Activated CD4-positive, alpha-beta T cell treated with anti-CD3 and anti-CD28 coated beads for 36 hours (primary cell): ENCODE measurements around the gene SLC5A9. TPM values are rescaled to one million over a fixed set of nuclear protein-coding genes. Genes with fewer than 3 reads are reported as not detected.

Experiments
- ATAC-seq: fragments of 200-7000 bp; cut with Tn5 transposase; one replicate; pipeline ENCODE4 v1.10.0; 2021; ENCODE audit warnings: mild to moderate bottlenecking, moderate library complexity
- CTCF ChIA-PET: fragments of 350-600 bp; sonication (Branson Sonifier 250); formaldehyde crosslinking; loops from one replicate; lab custom pipeline; 2021; ENCODE audit warnings: antibody characterized with exemption; lab: Charles Lee
- POLR2A ChIA-PET: fragments of 350-600 bp; sonication (Branson Sonifier 250); formaldehyde crosslinking; loops from one replicate; lab custom pipeline; 2021; ENCODE audit warnings: antibody characterized with exemption, inconsistent platforms; lab: Charles Lee
- DNase-seq: peaks from one replicate; pipeline ENCODE4 v3.0.0-alpha.2; 2020
- H3K27ac Mint-ChIP-seq: one replicate; pipeline ENCODE4 v1.8.0; 2021; ENCODE audit warnings: mixed read lengths
- H3K27me3 Mint-ChIP-seq: one replicate; pipeline ENCODE4 v1.8.0; 2021; ENCODE audit warnings: mixed read lengths
- H3K36me3 Mint-ChIP-seq: one replicate; pipeline ENCODE4 v1.8.0; 2021; ENCODE audit warnings: low read depth, mixed read lengths
- H3K4me1 Mint-ChIP-seq: one replicate; pipeline ENCODE4 v1.8.0; 2021; ENCODE audit warnings: mixed read lengths
- H3K4me3 Mint-ChIP-seq: one replicate; pipeline ENCODE4 v1.8.0; 2021; ENCODE audit warnings: mild to moderate bottlenecking, moderate library complexity, mixed read lengths
- H3K9me3 Mint-ChIP-seq: one replicate; pipeline ENCODE4 v1.8.0; 2021; ENCODE audit warnings: low read depth, mixed read lengths
- intact Hi-C, 2 experiments: fragments of 100-400 bp; cut with DNase I in 1 of 2; cut with micrococcal nuclease in 1 of 2; formaldehyde crosslinking; loops; one replicate each; pipeline versions ENCODE4 v1.14.2 to v1.15.1; 2022 to 2024; cut with DNase I, micrococcal nuclease
- total RNA-seq, 2 experiments: library from RNA; stranded (reverse); gene quantifications; one replicate each; pipeline ENCODE4 v1.2.3, GENCODE V29; 2021

The SLC5A9 gene
- total RNA-seq, 2 experiments from 2014 or later, result not detected

DNA sequence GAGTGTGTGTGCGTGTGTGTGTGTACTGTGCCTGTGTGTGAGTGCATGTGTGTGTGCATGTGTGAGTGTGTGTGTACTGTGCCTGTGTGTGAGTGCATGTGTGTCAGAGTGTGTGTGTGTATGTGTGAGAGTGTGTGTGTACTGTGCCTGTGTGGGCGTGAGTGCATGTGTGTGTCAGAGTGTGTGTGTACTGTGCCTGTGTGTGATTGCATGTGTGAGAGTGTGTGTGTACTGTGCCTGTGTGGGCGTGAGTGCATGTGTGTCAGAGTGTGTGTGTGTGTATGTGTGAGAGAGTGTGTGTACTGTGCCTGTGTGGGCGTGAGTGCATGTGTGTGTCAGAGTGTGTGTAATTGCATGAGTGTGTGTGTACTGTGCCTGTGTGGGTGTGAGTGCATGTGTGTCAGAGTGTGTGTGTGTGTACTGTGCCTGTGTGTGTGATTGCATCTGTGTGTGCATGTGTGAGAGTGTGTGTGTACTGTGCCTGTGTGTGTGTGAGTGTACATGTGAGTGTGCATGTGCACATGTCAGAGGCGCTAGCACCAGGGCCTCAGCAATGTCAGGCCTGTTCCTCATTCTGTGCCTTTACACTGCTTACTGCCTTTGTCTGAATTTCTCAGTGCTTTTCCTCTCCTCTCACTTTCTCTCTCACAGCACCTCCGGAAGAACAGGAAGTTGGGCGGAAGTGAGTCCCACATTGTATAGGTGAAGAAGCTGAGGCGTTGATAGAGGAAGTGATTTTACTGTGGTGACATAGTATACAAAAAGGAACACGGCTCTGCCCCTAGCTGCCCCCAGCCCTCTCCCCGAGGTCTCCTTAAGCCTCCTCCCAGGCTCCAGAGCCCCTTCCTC is 4.9 kb downstream of the SLC5A9 start:
- intact Hi-C loops, result no loop called here
- H3K9me3 Mint-ChIP-seq, result no peaks in the 10 kb centered on the region
- peaks cover 3% of the 10 kb centered on the region for H3K4me1 Mint-ChIP-seq
- peak; percentile 40 for DNase-seq
- H3K4me3 Mint-ChIP-seq, result no peak overlapping the region
- no peaks in the 10 kb centered on the region for H3K36me3 Mint-ChIP-seq
- ATAC-seq, result peak; percentile 76
- no peaks in the 10 kb centered on the region for H3K27me3 Mint-ChIP-seq
- CTCF ChIA-PET, result interaction anchor here (1.2 to 1.4 kb wide), 2 partner anchors 8 to 10 kb away, joined by 3 read pairs; no protein-coding TSS in a partner anchor
- POLR2A ChIA-PET, result no interaction called here
- H3K27ac Mint-ChIP-seq, result no peak overlapping the region

- intact Hi-C loops, result no loop called here
Observed at GRCh38 chr1:48228156-48228555, 5.6 kb downstream of the SLC5A9 start.

DNA sequence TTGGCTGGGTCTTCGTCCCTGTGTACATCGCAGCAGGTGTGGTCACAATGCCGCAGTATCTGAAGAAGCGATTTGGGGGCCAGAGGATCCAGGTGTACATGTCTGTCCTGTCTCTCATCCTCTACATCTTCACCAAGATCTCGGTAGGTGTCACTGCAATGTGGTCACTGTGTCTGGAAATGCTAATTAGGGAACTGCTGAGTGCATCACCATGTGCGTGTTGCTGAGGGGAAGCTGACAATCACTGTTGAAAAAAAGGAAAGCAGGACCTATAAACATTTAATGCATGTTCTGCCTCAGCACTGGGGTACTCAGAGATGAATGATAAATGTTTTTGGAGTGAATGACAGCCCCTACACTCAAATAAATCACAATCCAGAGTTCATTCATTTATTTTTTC is 6.8 kb downstream of the SLC5A9 start:
- ChIA-PET CTCF (no interaction called here), POLR2A (no interaction called here)
- H3K36me3 Mint-ChIP-seq, result no peaks in the 10 kb centered on the region
- ATAC-seq (no peak), DNase-seq (no peak)
- peaks cover 3% of the 10 kb centered on the region for H3K4me1 Mint-ChIP-seq
- intact Hi-C loops, result no loop called here
- no peaks in the 10 kb centered on the region for H3K9me3 Mint-ChIP-seq
- H3K4me3 Mint-ChIP-seq, result no peak overlapping the region
- no peaks in the 10 kb centered on the region for H3K27me3 Mint-ChIP-seq
- H3K27ac Mint-ChIP-seq, result no peak overlapping the region

More at GRCh38 chr1:48228156-48228555, 5.6 kb downstream of the SLC5A9 start:
- Mint-ChIP-seq H3K4me1 (peaks cover 3% of the 10 kb centered on the region), H3K27me3 (no peaks in the 10 kb centered on the region), H3K9me3 (no peaks in the 10 kb centered on the region), H3K27ac (peak overlapping the region; percentile 33), H3K4me3 (no peak overlapping the region), H3K36me3 (no peaks in the 10 kb centered on the region)
- DNase-seq (peak; percentile 22), ATAC-seq (peak; percentile 52)
- ChIA-PET CTCF (interaction anchor here (0.7 to 1.4 kb wide), 3 partner anchors 9 to 11 kb away, joined by 3 read pairs; no protein-coding TSS in a partner anchor), POLR2A (no interaction called here)

GRCh38 chr1:48230236-48230635 is 7.7 kb downstream of the SLC5A9 start:
- POLR2A ChIA-PET, result no interaction called here
- CTCF ChIA-PET, result interaction anchor here (1.0 kb wide), 1 partner anchor 28 kb away, joined by 3 read pairs; no protein-coding TSS in a partner anchor
- intact Hi-C loops, result no loop called here

DNA sequence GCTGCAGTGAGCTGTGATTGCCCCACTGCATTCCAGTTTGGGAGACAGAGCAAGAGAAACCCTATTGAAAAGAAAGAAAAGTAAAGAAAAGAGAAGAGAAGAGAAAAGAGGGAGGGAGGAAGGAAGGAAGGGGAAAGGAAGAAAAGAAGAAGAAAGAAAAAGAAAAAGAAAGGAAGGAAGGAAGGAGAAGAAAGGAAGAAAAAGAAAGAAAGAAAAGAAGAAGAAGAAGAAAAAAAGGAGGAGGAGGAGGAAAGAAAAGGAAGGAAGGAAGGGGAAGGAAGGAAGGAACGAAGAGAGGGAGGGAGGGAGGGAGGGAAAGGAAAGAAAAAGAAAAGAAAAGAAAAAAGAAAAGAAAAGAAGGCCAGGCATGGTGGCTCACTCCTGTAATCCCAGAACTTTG is 10.2 kb downstream of the SLC5A9 start:
- CTCF ChIA-PET, result interaction anchor here (0.7 kb wide), 1 partner anchor 390 kb away, joined by 4 read pairs; no protein-coding TSS in a partner anchor
- H3K4me1 Mint-ChIP-seq, result peaks cover 3% of the 10 kb centered on the region
- POLR2A ChIA-PET, result no interaction called here
- H3K36me3 Mint-ChIP-seq, result no peaks in the 10 kb centered on the region
- ATAC-seq (no peak), DNase-seq (no peak)
- H3K9me3 Mint-ChIP-seq, result no peaks in the 10 kb centered on the region
- no peak overlapping the region for H3K27ac Mint-ChIP-seq
- intact Hi-C loops, result no loop called here
- H3K27me3 Mint-ChIP-seq, result no peaks in the 10 kb centered on the region
- no peak overlapping the region for H3K4me3 Mint-ChIP-seq

More at GRCh38 chr1:48230236-48230635, 7.7 kb downstream of the SLC5A9 start:
- Mint-ChIP-seq H3K9me3 (no peaks in the 10 kb centered on the region), H3K27ac (no peak overlapping the region), H3K36me3 (no peaks in the 10 kb centered on the region), H3K27me3 (no peaks in the 10 kb centered on the region), H3K4me3 (no peak overlapping the region), H3K4me1 (peaks cover 3% of the 10 kb centered on the region)
- DNase-seq (no peak), ATAC-seq (no peak)

GRCh38 chr1:48233666-48234485 is 11.4 kb downstream of the SLC5A9 start:
- intact Hi-C loops, result no loop called here
- CTCF ChIA-PET, result interaction anchor here (1.1 kb wide), 1 partner anchor 8 kb away, joined by 3 read pairs; no protein-coding TSS in a partner anchor

DNA sequence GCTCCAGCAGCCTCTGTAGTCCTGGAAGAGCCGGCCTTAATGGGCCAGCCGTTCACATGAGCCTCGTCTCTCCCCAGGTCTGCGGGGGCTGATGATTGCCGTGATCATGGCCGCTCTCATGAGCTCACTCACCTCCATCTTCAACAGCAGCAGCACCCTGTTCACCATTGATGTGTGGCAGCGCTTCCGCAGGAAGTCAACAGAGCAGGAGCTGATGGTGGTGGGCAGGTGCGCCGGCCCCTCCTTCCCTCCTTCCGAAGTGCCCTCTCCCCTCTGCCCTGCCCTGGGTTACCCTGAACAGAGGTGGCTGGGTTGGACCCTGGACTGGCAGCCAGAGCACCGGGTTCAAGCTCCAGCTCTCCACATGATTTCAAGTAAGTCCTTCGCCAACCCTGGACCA is 13.1 kb downstream of the SLC5A9 start:
- CTCF ChIA-PET, result interaction anchor here (0.6 to 1.4 kb wide), 7 partner anchors 32 to 862 kb away, joined by 3 to 6 read pairs (median 3); no protein-coding TSS in a partner anchor
- DNase-seq (no peak), ATAC-seq (no peak)
- no peaks in the 10 kb centered on the region for H3K27me3 Mint-ChIP-seq
- POLR2A ChIA-PET, result no interaction called here
- no peaks in the 10 kb centered on the region for H3K36me3 Mint-ChIP-seq
- H3K4me1 Mint-ChIP-seq, result no peaks in the 10 kb centered on the region
- no peak overlapping the region for H3K4me3 Mint-ChIP-seq
- intact Hi-C loops, result loop anchor here in 1 of 2 experiments (1.0 to 2.0 kb wide), 3 partner anchors 33 to 239 kb away; partner anchors contain the start of gene TRABD2B
- no peak overlapping the region for H3K27ac Mint-ChIP-seq
- H3K9me3 Mint-ChIP-seq, result no peaks in the 10 kb centered on the region

More at GRCh38 chr1:48233666-48234485, 11.4 kb downstream of the SLC5A9 start:
- ATAC-seq (no peak), DNase-seq (no peak)
- Mint-ChIP-seq H3K4me1 (no peaks in the 10 kb centered on the region), H3K27ac (no peak overlapping the region), H3K27me3 (no peaks in the 10 kb centered on the region), H3K9me3 (no peaks in the 10 kb centered on the region), H3K36me3 (no peaks in the 10 kb centered on the region), H3K4me3 (no peak overlapping the region)
- POLR2A ChIA-PET, result no interaction called here

- DNase-seq (no peak), ATAC-seq (no peak)
- no peak overlapping the region for H3K4me3 Mint-ChIP-seq
- no peaks in the 10 kb centered on the region for H3K36me3 Mint-ChIP-seq
- H3K27ac Mint-ChIP-seq, result no peak overlapping the region
- CTCF ChIA-PET, result interaction anchor here (0.7 to 1.5 kb wide), 4 partner anchors 9 to 143 kb away, joined by 3 to 8 read pairs (median 4); no protein-coding TSS in a partner anchor
- no peaks in the 10 kb centered on the region for H3K4me1 Mint-ChIP-seq
- intact Hi-C loops, result loop anchor here (1.0 to 2.0 kb wide), 4 partner anchors 34 to 240 kb away; partner anchors contain the start of gene TRABD2B (in 1 of the 2)
- POLR2A ChIA-PET, result no interaction called here
- no peaks in the 10 kb centered on the region for H3K9me3 Mint-ChIP-seq
- H3K27me3 Mint-ChIP-seq, result no peaks in the 10 kb centered on the region
Observed at GRCh38 chr1:48236716-48237470, 14.4 kb downstream of the SLC5A9 start.

GRCh38 chr1:48242141-48242736 is 19.7 kb downstream of the SLC5A9 start:
- CTCF ChIA-PET, result no interaction called here
- intact Hi-C loops, result no loop called here
- ATAC-seq (no peak), DNase-seq (no peak)
- Mint-ChIP-seq H3K27ac (no peak overlapping the region), H3K4me1 (peaks cover 3% of the 10 kb centered on the region), H3K36me3 (no peaks in the 10 kb centered on the region), H3K27me3 (no peaks in the 10 kb centered on the region), H3K4me3 (no peak overlapping the region), H3K9me3 (no peaks in the 10 kb centered on the region)
- POLR2A ChIA-PET, result no interaction called here

GRCh38 chr1:48245106-48245505 is 22.6 kb downstream of the SLC5A9 start:
- intact Hi-C loops, result no loop called here
- Mint-ChIP-seq H3K4me3 (no peak overlapping the region), H3K9me3 (no peaks in the 10 kb centered on the region), H3K36me3 (no peaks in the 10 kb centered on the region), H3K27me3 (peaks cover 6% of the 10 kb centered on the region), H3K4me1 (peaks cover 3% of the 10 kb centered on the region), H3K27ac (no peak overlapping the region)
- DNase-seq, result no peak
- CTCF ChIA-PET, result interaction anchor here (1.1 kb wide), 1 partner anchor 45 kb away, joined by 3 read pairs; no protein-coding TSS in a partner anchor
- POLR2A ChIA-PET, result no interaction called here
- no peak for ATAC-seq
